Nephron progenitor cell (in vitro differentiated cells): Measurements from ENCODE around the gene SLC38A10.

Experiments used
- DNase-seq: peaks from one replicate; pipeline ENCODE4 v3.0.0; 2021
- H3K27ac Mint-ChIP-seq: 2 replicates; pipeline ENCODE4 v1.8.0; 2021; ENCODE audit warnings: mild to moderate bottlenecking, moderate library complexity, mixed read lengths
- H3K27me3 Mint-ChIP-seq: 2 replicates; pipeline ENCODE4 v1.8.0; 2021; ENCODE audit warnings: mild to moderate bottlenecking, low read depth, mixed read lengths; ENCODE audit not compliant: poor library complexity
- H3K36me3 Mint-ChIP-seq: 2 replicates; pipeline ENCODE4 v1.8.0; 2021; ENCODE audit warnings: low read depth, mixed read lengths
- H3K4me1 Mint-ChIP-seq: 2 replicates; pipeline ENCODE4 v1.8.0; 2021; ENCODE audit warnings: mixed read lengths
- H3K4me3 Mint-ChIP-seq: 2 replicates; pipeline ENCODE4 v1.8.0; 2021; ENCODE audit warnings: mild to moderate bottlenecking, moderate library complexity, mixed read lengths
- H3K9me3 Mint-ChIP-seq: 2 replicates; pipeline ENCODE4 v1.8.0; 2021; ENCODE audit warnings: mild to moderate bottlenecking, moderate library complexity, mixed read lengths
- CTCF ChIP-seq: fragments of 200-600 bp; sonication (generic); IDR thresholded peaks from 2 replicates; pipeline ENCODE4 v1.5.0; 2021; ENCODE audit warnings: antibody characterized with exemption

SLC38A10 gene

DNA sequence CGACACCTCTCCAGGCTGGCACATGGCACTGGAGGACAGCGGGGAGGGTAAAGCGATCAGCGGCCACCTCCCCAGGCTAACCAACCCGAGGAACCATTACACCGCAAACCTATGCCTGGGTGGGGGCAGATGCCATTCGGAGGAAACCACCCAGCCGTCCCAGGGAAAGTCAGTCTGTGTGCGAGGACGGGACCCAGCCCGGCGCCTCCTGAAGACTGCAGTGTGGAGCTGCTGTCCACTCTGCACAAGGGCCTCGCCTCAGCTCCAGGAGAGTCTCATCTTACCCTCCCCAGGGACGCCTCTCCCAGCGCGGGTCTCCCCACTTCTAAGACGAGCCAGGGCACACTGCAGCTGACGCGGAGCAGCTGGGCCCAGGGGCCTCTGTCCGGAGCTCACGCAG lies 8.0 kb downstream of the SLC38A10 start:
- Mint-ChIP-seq H3K9me3 (no peaks in the 10 kb centered on the region), H3K4me1 (peaks cover 39% of the 10 kb centered on the region), H3K27me3 (peaks cover 3% of the 10 kb centered on the region), H3K27ac (peak overlapping the region; percentile 82), H3K4me3 (no peak overlapping the region), H3K36me3 (peaks cover 11% of the 10 kb centered on the region)
- no peak for TF ChIP-seq CTCF
- no peak for DNase-seq

DNA sequence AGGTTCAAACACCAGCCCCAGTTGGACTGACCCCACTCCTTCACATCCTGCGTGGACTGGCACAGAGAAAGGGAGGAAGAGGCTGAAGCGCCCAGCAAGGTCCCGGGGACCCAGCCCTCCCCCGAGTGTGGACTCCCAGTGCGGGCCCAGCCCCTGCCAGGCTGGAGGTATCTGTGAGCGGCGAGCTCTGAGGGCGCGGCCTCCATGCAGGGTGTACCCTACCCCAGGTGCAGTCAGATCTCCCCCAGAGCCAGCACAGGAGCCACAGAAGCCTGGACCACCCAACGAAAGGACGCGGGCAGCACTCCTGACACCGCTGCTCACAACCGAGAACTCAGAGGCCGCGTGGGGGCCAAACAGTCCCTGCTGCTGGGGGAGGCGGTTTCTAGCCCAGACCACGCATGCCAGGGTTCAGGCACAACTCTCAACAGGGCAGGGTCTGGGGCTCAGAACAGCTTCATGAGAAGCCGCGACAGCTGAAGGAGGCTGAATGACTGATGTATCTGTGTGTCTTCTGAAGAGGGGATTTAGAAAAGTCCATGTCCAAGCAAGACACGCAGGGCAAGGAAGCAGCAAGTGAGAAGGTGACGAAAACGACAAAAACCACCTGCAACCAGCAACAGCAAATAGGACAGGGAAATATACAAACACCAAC lies 8.5 kb downstream of the SLC38A10 start:
- Mint-ChIP-seq H3K27me3 (peaks cover 3% of the 10 kb centered on the region), H3K4me3 (no peak overlapping the region), H3K9me3 (no peaks in the 10 kb centered on the region), H3K27ac (peak overlapping the region; percentile 23), H3K4me1 (peaks cover 39% of the 10 kb centered on the region), H3K36me3 (peaks cover 11% of the 10 kb centered on the region)
- no peak for DNase-seq
- TF ChIP-seq CTCF: no peak

- no peak for DNase-seq
- Mint-ChIP-seq H3K27me3 (peaks cover 3% of the 10 kb centered on the region), H3K9me3 (no peaks in the 10 kb centered on the region), H3K36me3 (peaks cover 11% of the 10 kb centered on the region), H3K4me3 (no peak overlapping the region), H3K4me1 (peaks cover 39% of the 10 kb centered on the region), H3K27ac (no peak overlapping the region)
- no peak for TF ChIP-seq CTCF
Observed at GRCh38 chr17:81285894-81286293, 9.2 kb downstream of the SLC38A10 start.

GRCh38 chr17:81285179-81285878 lies 9.8 kb downstream of the SLC38A10 start:
- H3K27me3 Mint-ChIP-seq: peaks cover 3% of the 10 kb centered on the region
- TF ChIP-seq CTCF: no peak
- no peak overlapping the region for H3K4me3 Mint-ChIP-seq
- H3K27ac Mint-ChIP-seq: peak overlapping the region; percentile 74
- peaks cover 11% of the 10 kb centered on the region for H3K36me3 Mint-ChIP-seq
- no peak for DNase-seq
- peaks cover 39% of the 10 kb centered on the region for H3K4me1 Mint-ChIP-seq
- H3K9me3 Mint-ChIP-seq: no peaks in the 10 kb centered on the region

DNA sequence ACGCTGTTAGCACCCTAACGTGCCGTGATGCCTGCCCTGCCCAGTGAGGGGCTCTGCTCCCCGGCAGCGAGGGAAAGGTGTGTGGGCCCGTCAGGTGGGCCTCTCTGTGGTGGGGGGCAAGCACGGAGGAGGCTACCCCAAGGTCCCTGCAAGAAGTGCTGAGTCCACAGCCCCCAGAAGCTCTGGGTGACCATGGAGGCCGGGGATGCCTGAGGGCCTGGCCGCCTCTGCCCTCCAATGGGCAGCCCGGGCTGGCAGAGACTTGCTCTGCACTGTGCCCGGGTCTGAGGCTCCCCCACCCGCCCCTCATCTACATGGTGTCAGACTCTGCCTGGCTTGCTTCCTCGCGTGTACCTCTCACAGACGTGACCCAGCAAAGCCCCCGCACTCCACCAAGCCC lies 12.2 kb downstream of the SLC38A10 start:
- Mint-ChIP-seq H3K9me3 (no peaks in the 10 kb centered on the region), H3K4me3 (no peak overlapping the region), H3K27ac (no peak overlapping the region), H3K36me3 (peaks cover 6% of the 10 kb centered on the region), H3K4me1 (peaks cover 37% of the 10 kb centered on the region), H3K27me3 (peaks cover 5% of the 10 kb centered on the region)
- no peak for TF ChIP-seq CTCF
- no peak for DNase-seq

DNA sequence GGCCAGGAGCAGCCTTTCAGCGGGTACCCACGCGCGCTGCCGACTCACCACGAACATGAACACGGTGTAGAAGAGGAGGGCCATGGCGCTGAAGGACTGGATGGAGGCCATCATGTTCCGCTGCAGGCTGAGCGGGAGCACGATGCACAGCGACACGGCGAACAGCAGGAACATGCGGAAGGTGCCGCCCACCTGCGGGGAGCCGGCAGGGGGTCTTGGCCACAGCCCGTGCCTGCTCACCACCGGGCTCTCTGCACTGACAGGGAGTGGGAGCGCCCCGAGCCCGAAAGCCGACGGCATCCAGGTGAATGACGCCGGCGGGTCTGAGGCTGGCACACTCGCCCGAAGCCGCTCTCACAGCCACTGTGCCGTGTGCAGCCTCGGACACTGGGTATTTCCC lies 13.0 kb downstream of the SLC38A10 start:
- no peak overlapping the region for H3K4me3 Mint-ChIP-seq
- H3K36me3 Mint-ChIP-seq: peaks cover 6% of the 10 kb centered on the region
- H3K4me1 Mint-ChIP-seq: peaks cover 37% of the 10 kb centered on the region

More for the DNA sequence above, 13.0 kb downstream of the SLC38A10 start:
- DNase-seq: no peak
- H3K27me3 Mint-ChIP-seq: peaks cover 5% of the 10 kb centered on the region
- H3K9me3 Mint-ChIP-seq: no peaks in the 10 kb centered on the region
- H3K27ac Mint-ChIP-seq: no peak overlapping the region
- no peak for TF ChIP-seq CTCF
